HEK293T (cell line): ENCODE measurements around the gene HLCS.

Source experiments
- FOXA1 ChIP-seq: fragments of 450-650 bp; IDR thresholded peaks from 2 replicates; pipeline ENCODE4 v1.6.1; 2016; ENCODE audit warnings: mild to moderate bottlenecking
- LEF1 ChIP-seq: fragments of 450-650 bp; IDR thresholded peaks from 2 replicates; pipeline ENCODE4 v1.6.1; 2017; ENCODE audit warnings: mild to moderate bottlenecking, borderline replicate concordance
- SP1 ChIP-seq: fragments of 450-650 bp; IDR thresholded peaks from 2 replicates; pipeline ENCODE4 v1.6.1; 2017

GRCh38 chr21:36923270-36923669 lies 43.2 kb downstream of the HLCS start:
- no peak for TF ChIP-seq FOXA1
- no peak for TF ChIP-seq LEF1
- no peak for TF ChIP-seq SP1
